Sigmoid colon (tissue), 7 donors: ENCODE results near the gene ZFPL1. TPM values are rescaled to one million over a fixed set of nuclear protein-coding genes. Genes with fewer than 3 reads are reported as not detected.

Experiments used
- DNase-seq: peaks from one replicate; pipeline ENCODE4 v3.0.0-alpha.2; 2019
- H3K27ac ChIP-seq, 4 donors: fragments of 200-600 bp; sonication (generic); one replicate each; pipeline ENCODE4 v1.5.1; 2016 to 2019; ENCODE audit warnings: mild to moderate bottlenecking in 1 of 4
- H3K27me3 ChIP-seq, 3 donors: fragments of 200-600 bp; sonication (generic); one replicate each; pipeline ENCODE4 v1.5.1; 2019; ENCODE audit warnings: mild to moderate bottlenecking in 1 of 3
- H3K36me3 ChIP-seq, 4 donors: fragments of 200-600 bp; sonication (generic); one replicate each; pipeline ENCODE4 v1.5.1; 2016 to 2019
- H3K4me1 ChIP-seq, 4 donors: fragments of 200-600 bp; sonication (generic); one replicate each; pipeline ENCODE4 v1.5.1; 2017 to 2019
- H3K4me3 ChIP-seq, 4 donors: fragments of 200-600 bp; sonication (generic); one replicate each; pipeline ENCODE4 v1.5.1; 2017 to 2019; ENCODE audit warnings: mild to moderate bottlenecking in 2 of 4, moderate library complexity in 1 of 4
- H3K9me3 ChIP-seq, 4 donors: fragments of 200-600 bp in 3 of 4; sonication (generic) in 3 of 4; one replicate each; pipeline versions ENCODE4 v1.5.1 to v1.6.1; 2013 to 2019
- EP300 ChIP-seq, 4 donors: sonication (generic); formaldehyde crosslinking; IDR thresholded peaks; one replicate each; pipeline ENCODE4 v1.6.1; 2017; ENCODE audit warnings: antibody characterized with exemption in 4 of 4
- POLR2A ChIP-seq, 2 donors: fragments of 450-650 bp; IDR thresholded peaks; one replicate each; pipeline ENCODE4 v1.6.1; 2016; ENCODE audit warnings: antibody characterized with exemption in 2 of 2, mild to moderate bottlenecking in 2 of 2, moderate library complexity in 2 of 2
- POLR2AphosphoS5 ChIP-seq, 4 donors: sonication (generic); formaldehyde crosslinking; IDR thresholded peaks; one replicate each; pipeline ENCODE4 v1.6.1; 2017; ENCODE audit warnings: antibody characterized with exemption in 4 of 4
- WGBS, 2 donors: extraction: QIAGEN DNeasy Blood & Tissue Kit; methylation state at CpG; one replicate each; pipeline ENCODE4 v1.1.7; 2013; 5-methylcytosine and 5-hydroxymethylcytosine counted together
- intact Hi-C: fragments of 100-400 bp; cut with DNase I; formaldehyde crosslinking; loops from one replicate; pipeline ENCODE4 v1.15.1; 2023
- polyA plus RNA-seq, 3 donors: library from polyadenylated mRNA; stranded (reverse); fragments of 200-250 nt; gene quantifications; one replicate each; pipeline ENCODE4 v1.2.3, GENCODE V29; 2013
- total RNA-seq, 4 donors: library from RNA; depleted of rRNA; stranded (reverse); fragments of >200 nt; gene quantifications; one replicate each; pipeline ENCODE4 v1.1.0, GENCODE V29; 2016
- TF ChIP-seq, protein P1 (sequence below), 4 experiments: fragments of 450-650 bp in 3 of 4; fragments of 200-600 bp in 1 of 4; IDR thresholded peaks; one replicate each; pipeline ENCODE4 v1.5.1; 2016 to 2019; ENCODE audit warnings: antibody characterized with exemption in 4 of 4, mild to moderate bottlenecking in 3 of 4, moderate library complexity in 2 of 4
- donor health status: healthy with polysubstance abuse.
- donor health status: Bipolar disorder and iron deficiency.
- donor health status: healthy.

Gene ZFPL1
- total and polyA plus RNA-seq, 7 donors = 26.1 to 61.5 (median 38.8) TPM

DNA sequence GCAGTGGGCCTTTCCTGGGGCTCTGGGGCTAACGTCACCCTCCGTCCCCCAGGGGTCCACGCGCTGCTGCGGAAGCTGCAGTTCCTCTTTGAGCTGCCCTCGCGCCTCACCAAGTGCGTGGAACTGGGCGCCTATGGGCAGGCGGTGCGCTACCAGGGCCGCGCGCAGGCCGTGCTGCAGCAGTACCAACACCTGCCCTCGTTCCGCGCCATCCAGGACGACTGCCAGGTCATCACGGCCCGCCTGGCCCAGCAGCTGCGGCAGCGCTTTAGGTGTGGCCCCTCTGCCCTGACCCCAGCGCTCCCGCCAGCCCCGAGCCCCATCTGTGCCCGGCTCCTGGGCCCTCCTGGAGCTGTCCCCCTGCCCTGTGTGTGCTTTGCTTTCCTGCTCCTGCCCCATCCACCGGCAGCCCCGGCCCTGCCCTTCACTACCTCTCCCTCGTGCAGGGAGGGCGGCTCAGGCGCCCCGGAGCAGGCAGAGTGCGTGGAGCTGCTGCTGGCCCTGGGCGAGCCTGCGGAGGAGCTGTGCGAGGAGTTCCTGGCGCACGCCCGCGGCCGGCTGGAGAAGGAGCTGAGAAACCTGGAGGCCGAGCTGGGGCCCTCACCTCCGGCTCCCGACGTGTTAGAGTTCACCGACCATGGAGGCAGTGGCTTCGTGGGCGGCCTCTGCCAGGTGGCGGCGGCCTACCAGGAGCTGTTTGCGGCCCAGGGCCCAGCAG lies 23.9 kb downstream of the ZFPL1 start:
- DNase-seq = no peak
- H3K27ac ChIP-seq = no peak overlapping the region
- H3K4me3 ChIP-seq = no peak overlapping the region
- H3K4me1 ChIP-seq = peaks cover 0 to 27% (median 25%) of the 10 kb centered on the region in 4 donors
- H3K36me3 ChIP-seq = peaks cover 9 to 40% (median 16%) of the 10 kb centered on the region in 4 donors
- no peaks in the 10 kb centered on the region for H3K9me3 ChIP-seq
- intact Hi-C loops = no loop called here
- 94 to 96% methylated on average over 52 of the region's 52 CpGs for WGBS, 2 donors
- TF ChIP-seq POLR2A (IDR thresholded peaks at IDR 0.05) = no peak
- TF ChIP-seq POLR2AphosphoS5 (IDR thresholded peaks at IDR 0.05) = no peak
- TF ChIP-seq, protein P1, sequence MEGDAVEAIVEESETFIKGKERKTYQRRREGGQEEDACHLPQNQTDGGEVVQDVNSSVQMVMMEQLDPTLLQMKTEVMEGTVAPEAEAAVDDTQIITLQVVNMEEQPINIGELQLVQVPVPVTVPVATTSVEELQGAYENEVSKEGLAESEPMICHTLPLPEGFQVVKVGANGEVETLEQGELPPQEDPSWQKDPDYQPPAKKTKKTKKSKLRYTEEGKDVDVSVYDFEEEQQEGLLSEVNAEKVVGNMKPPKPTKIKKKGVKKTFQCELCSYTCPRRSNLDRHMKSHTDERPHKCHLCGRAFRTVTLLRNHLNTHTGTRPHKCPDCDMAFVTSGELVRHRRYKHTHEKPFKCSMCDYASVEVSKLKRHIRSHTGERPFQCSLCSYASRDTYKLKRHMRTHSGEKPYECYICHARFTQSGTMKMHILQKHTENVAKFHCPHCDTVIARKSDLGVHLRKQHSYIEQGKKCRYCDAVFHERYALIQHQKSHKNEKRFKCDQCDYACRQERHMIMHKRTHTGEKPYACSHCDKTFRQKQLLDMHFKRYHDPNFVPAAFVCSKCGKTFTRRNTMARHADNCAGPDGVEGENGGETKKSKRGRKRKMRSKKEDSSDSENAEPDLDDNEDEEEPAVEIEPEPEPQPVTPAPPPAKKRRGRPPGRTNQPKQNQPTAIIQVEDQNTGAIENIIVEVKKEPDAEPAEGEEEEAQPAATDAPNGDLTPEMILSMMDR (IDR thresholded peaks at IDR 0.05) = no peak
- TF ChIP-seq EP300 (IDR thresholded peaks at IDR 0.05) = no peak
- no peaks in the 10 kb centered on the region for H3K27me3 ChIP-seq

DNA sequence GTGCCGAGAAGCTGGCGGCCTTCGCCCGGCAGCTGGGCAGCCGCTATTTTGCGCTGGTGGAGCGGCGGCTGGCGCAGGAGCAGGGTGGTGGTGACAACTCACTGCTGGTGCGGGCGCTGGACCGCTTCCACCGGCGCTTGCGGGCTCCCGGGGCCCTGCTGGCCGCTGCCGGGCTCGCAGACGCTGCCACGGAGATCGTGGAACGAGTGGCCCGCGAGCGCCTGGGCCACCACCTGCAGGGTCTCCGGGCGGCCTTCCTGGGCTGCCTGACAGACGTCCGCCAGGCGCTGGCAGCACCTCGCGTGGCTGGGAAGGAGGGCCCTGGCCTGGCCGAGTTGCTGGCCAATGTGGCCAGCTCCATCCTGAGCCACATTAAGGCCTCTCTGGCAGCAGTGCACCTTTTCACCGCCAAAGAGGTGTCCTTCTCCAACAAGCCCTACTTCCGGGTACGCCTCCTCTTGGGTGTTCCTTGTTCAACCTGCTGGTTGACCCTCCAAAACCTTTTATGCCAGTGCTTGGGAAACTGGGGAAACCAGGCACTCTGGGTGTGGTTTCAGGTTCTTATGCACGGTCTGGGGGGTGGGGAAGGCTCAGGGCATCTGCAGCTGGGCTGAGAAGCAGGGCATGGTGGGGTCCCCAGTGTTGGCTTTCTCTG lies 24.6 kb downstream of the ZFPL1 start:
- WGBS, 2 donors = 93 to 95% methylated on average over 38 of the region's 38 CpGs
- no peak overlapping the region for H3K4me3 ChIP-seq

GRCh38 chr11:65109231-65110198 lies 25.5 kb downstream of the ZFPL1 start:
- Histone ChIP-seq H3K27ac (peak overlapping the region in 1 of 4 donors; percentile 81), H3K9me3 (no peaks in the 10 kb centered on the region), H3K36me3 (peaks cover 9 to 40% (median 16%) of the 10 kb centered on the region in 4 donors), H3K27me3 (no peaks in the 10 kb centered on the region), H3K4me3 (no peak overlapping the region), H3K4me1 (peaks cover 0 to 38% (median 34%) of the 10 kb centered on the region in 4 donors)
- TF ChIP-seq EP300 (IDR thresholded peaks at IDR 0.05) (no peak), POLR2A (IDR thresholded peaks at IDR 0.05) (no peak), POLR2AphosphoS5 (IDR thresholded peaks at IDR 0.05) (no peak)
- TF ChIP-seq, protein P1 (IDR thresholded peaks at IDR 0.05) = no peak
- intact Hi-C loops = loop anchor here (2.0 to 10.0 kb wide), 4 partner anchors 13 to 505 kb away; partner anchors contain the start of genes CAPN1, CDC42BPG, MAP3K11 and PCNX3
- 90 to 93% methylated on average over 36 of the region's 36 CpGs for WGBS, 2 donors
- DNase-seq = no peak

More for the DNA sequence above, 24.6 kb downstream of the ZFPL1 start:
- Histone ChIP-seq H3K9me3 (no peaks in the 10 kb centered on the region), H3K36me3 (peaks cover 9 to 40% (median 16%) of the 10 kb centered on the region in 4 donors), H3K27ac (no peak overlapping the region), H3K4me1 (peaks cover 0 to 33% (median 31%) of the 10 kb centered on the region in 4 donors), H3K27me3 (no peaks in the 10 kb centered on the region)
- TF ChIP-seq POLR2AphosphoS5 (IDR thresholded peaks at IDR 0.05) (no peak), POLR2A (IDR thresholded peaks at IDR 0.05) (no peak), EP300 (IDR thresholded peaks at IDR 0.05) (no peak)
- TF ChIP-seq, protein P1 (IDR thresholded peaks at IDR 0.05) = no peak
- DNase-seq = no peak
- intact Hi-C loops = no loop called here

DNA sequence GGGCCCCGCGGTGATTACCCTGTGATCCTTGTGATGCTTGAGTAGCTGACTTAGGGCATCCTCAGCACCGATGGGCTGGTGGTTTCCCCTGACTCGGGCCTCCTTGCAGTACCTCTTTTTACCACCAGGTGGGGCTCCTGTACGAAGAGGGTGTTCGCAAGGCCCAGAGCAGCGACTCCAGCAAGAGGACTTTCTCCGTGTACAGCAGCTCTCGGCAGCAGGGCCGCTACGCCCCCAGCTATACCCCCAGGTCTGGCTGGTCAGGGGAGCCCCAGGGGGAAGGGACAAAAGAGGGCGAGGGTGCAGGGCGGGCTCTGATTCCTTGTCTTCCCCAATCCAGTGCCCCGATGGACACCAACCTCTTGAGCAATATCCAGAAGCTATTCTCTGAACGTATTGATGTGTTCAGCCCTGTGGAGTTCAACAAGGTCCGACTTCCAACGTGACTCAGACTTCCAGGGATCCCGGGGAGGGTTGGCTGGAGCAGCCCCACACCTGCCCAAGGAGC lies 26.4 kb downstream of the ZFPL1 start:
- intact Hi-C loops = loop anchor here (2.0 to 10.0 kb wide), 4 partner anchors 14 to 504 kb away; partner anchors contain the start of genes CAPN1, CDC42BPG, MAP3K11 and PCNX3
- H3K9me3 ChIP-seq = no peaks in the 10 kb centered on the region
- H3K27me3 ChIP-seq = no peaks in the 10 kb centered on the region
- no peak for TF ChIP-seq POLR2A (IDR thresholded peaks at IDR 0.05)
- TF ChIP-seq, protein P1 (IDR thresholded peaks at IDR 0.05) = peak; percentile 95 to 100 (median 98)
- no peak for TF ChIP-seq EP300 (IDR thresholded peaks at IDR 0.05)
- DNase-seq = peak; percentile 94
- peaks cover 0 to 40% (median 34%) of the 10 kb centered on the region in 4 donors for H3K4me1 ChIP-seq
- 11 to 18% methylated on average over 18 of the region's 18 CpGs for WGBS, 2 donors
- H3K4me3 ChIP-seq = no peak overlapping the region
- peak overlapping the region; percentile 81 to 85 (median 82) for H3K27ac ChIP-seq
- peaks cover 9 to 36% (median 16%) of the 10 kb centered on the region in 4 donors for H3K36me3 ChIP-seq
